Stimulated activated CD8-positive, alpha-beta memory T cell treated with anti-CD3 and anti-CD28 coated beads, Interleukin-12 subunit alpha, Interleukin-12 subunit beta, amount 100 ng/mL, for 4 hours (primary cell): ENCODE data around the gene ZNF362.

Experiments
- DNase-seq: peaks from one replicate; pipeline ENCODE4 v3.0.0-alpha.2; 2020; ENCODE audit warnings: low read depth

Gene ZNF362

DNA sequence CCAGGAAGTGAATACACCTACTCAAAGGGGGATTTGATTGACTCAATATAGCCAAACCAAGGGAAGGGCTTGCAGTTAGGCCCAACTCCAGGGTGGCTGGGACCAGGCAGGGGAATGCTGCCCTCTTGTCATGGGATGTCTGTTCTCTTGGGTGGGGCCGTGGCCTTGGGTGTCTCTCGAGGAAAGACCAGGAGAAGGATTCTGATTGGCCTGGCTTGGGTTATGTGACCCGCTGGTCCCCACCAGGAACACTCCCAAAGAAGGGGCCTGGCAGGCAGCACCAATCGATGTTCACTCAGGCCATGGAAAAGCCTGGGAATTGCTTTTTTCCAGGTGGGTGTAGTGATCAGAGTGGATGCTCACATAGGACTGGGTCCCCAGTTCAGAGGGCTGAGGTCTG, 10.1 kb upstream of the ZNF362 start:
- DNase-seq, result no peak

DNA sequence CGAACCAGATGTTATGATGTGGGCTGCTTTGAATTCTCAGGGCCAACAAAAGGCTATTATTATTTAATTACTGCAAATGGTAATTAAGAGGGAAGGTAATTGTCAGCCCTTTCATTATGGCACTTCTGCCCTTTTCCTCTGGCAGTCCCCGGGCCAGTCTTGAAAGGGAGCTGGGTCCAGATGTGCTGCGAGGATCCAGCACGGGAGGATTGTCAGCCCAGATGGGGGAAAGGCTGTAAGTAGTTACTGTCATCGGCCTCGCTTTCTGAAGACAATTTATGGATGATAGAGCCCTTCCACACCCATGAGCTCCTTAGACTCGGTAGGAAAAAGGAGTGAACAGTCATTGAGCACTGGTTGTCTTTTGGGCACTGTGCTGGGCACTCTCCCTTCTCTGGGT, 8.7 kb upstream of the ZNF362 start:
- DNase-seq, result no peak

DNA sequence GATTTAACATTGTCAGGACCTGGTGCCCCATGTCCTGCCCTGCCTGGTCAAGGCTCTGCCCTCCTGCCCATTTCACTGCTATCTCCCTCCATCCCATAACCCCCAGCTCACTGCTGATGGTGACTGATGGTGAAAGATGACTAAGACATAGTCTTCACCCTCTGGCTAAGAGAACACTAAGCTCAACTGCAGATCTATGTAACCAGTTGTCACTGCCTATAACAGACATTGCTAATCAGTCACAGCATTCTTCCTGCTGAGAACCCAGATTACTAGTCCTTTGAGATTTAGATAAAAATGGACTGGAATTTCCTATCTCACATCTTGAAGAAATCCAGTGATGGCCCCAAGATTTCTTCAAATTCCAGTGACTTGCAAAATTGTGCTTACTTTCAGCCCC, 8.0 kb upstream of the ZNF362 start:
- no peak for DNase-seq

DNA sequence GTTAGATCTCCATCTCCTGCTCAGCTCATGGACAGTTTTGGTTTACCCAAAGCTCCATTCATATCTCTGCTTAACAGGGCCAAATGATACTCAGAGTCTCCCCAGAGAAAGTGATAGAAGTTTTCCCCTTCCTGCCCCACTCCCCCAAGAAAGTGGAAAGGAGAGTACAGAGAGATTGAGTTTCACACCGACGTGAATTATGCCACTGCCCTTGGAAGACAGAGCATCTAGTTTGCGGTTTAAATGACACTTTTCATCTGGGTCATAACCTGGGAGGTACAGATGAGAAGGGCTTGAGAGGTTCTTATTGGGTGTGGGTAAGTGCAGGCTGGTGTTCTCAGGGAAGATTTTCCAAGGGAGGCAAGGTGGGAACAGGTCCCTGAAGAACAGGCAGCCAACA, 6.9 kb upstream of the ZNF362 start:
- no peak for DNase-seq

DNA sequence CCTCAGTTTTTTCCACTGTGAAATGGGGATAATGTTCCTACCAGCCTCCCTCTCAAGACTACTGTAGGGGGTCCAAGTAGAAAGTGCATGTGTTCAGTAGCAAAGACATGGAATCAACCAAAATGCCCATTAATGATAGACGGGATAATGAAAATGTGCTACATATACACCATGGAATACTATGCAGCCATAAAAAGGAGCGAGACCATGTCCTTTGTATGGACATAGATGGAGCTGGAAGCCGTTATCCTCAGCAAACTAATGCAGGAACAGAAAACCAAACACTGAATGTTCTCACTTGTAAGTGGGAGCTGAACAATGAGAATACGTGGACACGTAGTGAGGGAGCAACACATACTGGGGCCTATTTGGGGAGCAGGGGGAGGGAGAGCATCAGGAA, 6.1 kb upstream of the ZNF362 start:
- DNase-seq, result no peak

DNA sequence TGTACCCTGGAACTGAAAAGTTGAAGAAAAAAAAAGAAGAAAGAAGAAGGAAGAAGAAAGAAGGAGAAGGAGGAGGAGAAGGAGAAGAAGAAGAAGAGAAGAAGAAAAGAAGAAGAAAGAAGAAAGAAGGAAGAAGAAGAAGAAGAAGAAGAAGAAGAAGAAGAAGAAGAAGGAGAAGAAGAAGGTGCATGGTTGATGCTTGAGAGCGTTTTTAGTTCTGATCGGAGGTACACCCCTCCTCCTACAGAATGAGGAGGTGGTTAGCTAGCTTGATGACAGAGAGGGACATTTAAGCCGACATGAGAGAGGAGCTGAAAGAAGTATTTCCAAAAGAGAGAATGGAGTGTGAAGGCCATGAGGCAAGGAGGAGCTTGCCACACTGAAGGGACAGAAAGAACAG, 5.6 kb upstream of the ZNF362 start:
- no peak for DNase-seq

DNA sequence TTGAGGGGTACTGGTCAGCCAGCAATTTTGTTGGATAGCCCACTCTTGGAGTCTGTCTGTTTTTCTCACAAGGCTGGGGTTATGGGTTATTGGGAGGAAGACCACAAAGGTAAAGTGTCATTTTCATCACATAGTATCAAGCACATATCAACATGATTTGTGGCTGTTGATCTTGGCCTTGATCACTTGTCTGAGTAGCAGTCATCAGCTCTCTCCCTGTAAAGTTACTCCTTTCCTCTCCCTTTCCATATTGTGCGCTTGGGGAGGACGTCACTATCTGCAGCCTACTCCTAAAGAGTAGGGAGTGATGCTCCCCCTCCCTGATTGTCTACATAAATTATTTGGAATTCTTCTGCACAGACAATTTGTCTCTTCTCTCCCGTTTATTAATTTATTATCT, 1.8 kb upstream of the ZNF362 start:
- DNase-seq, result no peak

DNA sequence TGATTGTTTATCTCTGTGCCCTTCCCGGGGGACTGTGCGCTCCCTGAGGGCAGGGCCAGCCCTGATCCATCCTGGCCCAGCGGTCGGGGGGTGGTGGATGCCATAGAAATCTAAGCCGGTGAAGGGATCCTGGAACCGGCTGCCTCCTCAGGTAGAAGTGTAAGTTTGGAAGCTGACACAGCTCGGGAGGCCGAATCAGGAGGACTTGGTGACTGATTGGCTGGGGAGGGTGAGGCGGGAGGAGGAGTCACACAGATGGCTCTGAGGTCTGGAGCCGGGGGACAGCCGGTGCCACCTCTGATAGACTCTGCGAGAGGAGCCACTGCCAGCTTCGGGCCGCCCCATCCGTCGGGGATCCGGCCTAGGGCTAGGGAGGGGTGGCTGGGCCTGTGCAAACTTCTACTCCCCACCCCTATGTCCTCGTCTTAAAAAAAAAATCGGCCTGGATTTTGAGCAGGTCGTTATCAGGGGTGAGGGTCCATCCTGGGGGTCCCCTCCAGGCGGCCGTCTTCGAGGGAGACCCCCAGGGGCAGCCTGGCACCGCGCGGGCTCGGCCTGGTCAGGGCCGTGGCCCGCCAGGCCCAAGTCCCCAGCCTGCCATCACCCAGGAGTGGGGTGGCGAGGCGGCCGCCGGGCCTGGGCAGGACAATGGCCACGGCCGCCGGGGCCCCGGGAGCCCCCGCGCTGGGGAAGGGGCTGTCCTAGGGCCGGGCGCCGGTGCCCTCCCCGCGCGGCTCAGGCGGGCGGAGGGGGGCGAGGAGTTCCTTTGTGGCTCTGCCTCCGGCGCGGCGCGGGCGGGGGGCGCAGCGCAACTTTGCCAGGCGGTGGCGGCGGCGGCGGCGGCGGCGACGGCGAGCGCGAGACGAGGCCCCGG, 708 bp upstream of the ZNF362 start:
- DNase-seq, result no peak

DNA sequence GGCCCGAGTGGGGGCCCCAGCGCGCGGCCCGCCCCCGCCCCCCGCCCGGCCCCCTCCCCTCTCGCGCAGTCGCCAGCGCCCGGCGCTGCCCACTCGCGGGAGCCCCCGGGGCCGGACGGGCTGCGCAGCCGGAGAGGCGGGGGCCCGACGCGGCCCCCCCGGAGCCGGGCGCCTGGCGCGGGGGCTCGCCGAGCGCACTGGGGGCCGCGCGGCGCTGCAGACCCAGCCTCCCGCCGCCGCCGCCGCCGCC, 146 bp upstream of the ZNF362 start:
- no peak for DNase-seq

DNA sequence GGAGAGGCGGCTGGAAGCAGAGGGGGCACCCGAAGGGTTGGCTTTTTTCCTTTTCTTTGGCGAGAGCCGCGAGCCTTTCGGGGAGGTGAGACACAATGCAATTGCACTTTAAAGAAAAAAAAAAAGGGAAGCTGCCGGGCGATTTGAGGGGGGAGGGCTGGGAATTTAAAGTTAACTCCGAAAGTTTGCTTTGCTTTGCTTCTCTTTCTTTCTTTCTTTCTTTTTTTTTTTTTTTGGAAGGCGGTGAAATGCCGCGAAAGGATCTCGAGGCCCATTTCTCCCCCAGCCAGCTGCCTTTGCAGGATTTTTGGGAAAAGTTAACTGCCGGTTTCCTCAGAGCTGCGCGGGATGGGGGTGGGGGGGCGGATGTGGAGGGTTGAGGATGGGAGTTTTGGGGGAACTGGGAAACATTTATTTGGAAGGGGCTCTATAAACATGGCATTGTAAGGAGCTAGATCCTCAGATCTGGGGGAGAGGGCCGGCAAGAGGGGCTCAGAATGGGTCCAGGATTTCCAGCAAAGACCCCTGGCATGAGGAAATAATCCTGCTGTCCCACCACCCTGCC, 997 bp downstream of the ZNF362 start:
- no peak for DNase-seq

DNA sequence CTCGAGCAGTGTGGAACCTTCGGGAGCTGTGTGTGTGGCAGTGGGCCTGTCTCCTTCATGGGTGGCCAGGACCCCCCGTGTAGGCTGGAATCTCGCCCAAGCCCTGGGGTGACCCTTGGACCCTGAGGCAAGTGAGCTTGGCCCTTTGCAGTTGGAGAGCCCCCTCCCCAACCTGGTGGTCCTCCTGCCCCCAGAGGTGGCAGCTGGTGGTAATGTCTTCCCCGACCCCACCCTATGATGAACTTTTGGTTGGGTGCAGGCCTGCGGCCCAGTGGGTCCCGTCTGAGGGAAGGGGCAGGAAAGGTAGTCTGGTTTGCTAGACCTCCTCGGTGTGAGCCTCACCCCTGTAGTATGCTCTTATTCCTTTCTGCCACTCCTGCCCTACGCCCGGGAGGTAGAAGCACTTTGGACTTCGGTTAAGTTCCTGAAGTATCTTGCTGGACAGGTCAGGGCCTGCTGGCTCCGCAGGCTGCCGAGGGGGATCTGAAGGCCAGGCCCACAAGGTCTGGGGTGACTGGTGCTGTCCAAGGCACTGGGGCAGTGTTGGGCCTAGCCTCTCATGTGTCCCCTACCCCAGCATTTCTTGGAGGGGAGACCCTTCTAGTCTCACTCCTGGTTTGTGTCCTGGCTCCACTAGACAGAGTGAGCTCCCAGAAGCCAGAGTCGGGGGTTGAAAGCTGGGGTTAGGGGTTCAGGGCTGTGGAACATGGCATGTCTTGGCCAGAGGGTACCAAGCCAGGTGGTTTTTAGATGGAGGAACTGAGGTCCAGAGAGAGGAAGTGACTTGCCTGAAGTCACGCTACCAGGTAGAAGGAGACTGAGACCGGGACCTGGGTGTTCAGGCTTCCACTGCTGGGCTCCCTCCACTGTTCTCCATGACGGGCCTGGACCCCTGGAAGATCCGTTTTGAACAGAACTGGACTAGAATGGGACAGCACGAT, 1.8 kb downstream of the ZNF362 start:
- no peak for DNase-seq

DNA sequence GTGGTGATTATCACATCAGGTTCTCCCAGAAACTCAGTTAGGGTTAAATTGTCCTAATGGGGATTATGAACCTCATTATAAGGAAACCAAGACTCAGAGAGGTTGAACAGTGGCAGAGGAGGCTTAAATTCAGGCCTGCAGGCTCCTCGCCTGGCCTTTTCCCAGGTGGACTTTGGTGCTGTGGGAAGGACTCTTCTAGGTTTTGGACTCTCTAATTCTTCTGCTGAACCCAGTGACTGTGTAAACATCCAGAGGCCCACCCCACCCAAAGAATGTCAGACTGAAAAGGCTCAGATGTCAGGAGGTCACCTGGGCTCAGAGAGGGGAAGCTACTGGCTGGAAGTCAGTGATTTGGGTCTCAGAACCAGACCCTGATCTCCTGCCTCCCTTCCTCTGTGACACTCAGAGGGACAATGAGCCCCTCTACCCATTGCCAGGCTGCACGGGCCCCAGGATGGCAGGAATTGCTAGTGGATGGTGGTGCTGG, 2.5 kb downstream of the ZNF362 start:
- no peak for DNase-seq

DNA sequence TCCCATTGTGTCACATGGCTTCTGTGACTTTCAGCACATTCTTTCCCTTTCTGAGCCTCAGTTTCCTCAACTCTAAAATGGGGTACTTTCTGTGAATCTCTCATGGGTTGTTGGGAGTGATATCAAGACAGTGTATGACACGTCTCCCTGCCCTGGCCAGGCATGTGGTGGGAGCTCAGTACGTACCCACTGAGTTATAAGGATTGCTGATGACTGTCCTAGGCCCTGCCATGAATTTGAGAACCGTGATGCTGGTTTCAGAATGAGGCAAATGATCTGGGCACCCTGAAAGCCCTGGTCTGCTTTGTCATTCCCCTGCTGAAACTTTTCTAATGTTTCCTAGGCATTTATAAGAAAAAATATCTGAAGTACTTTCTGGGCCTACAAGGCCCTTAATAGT, 3.6 kb downstream of the ZNF362 start:
- no peak for DNase-seq

DNA sequence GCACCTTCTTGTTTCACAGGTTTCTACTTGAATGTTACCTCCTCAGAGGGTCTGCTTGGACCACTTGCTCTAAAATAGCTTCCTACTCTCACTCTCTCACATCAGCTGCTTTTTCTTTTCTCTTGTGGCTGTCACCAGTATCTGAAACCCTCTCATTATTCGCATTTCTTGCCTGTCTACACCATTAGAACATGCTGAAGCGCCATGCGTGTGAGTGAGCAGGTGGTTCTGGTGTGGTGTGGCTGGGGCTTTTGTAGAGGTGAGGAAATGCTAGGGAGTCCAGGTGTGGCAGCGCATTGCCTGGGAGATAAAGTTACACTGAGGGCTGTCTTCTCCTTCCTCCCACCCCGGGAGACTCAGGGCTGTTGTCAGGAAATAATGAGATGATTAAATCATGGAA, 4.1 kb downstream of the ZNF362 start:
- no peak for DNase-seq

DNA sequence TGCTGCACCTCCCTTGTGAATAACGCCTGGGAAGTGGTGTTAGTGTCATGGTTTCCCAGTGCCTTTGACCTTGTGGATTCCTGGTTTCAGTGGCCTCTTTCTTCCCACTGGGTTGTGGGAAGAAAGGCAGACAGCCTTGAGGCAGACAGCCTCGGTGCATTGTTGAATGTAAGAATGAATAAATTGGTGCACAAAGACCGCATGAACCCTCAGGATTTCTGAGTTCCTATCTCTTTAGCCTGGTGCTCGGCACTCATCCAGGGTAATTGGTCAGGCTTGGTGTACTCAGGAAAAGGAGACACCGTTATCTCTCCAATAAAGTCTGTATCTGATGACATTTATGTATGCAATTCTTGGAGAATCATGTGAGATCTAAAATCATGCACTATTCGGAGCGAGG, 5.1 kb downstream of the ZNF362 start:
- no peak for DNase-seq

DNA sequence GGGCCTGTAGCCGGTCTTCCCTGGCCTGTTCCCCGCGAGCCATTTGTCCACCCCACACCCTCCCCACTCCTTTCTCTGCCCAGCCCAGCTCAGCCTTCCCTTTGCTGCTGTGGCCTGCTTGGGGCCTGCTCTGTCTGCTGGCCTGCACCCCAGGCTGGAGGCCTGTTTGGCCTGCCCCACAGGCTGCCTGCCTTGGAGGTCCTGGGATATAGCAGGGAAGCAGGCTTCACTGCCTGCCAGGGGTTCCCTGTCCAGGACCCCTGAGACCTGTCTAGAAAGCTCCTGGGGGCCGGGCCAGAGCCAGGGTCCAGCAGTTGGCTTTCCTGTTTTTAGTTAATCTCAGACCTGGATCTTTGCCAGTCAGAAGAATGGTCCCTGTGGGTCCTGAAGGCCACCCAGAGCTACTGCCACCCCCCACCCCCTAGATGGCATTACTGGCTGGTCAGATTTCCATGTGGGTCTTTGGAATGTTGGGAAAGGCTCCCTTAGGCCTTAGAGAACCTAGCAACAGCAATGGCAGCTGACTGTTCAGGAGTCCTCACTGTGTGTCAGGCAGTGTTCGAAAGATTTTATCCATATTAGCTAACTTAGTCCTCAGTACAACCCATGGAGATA, 7.7 kb downstream of the ZNF362 start:
- DNase-seq, result no peak

DNA sequence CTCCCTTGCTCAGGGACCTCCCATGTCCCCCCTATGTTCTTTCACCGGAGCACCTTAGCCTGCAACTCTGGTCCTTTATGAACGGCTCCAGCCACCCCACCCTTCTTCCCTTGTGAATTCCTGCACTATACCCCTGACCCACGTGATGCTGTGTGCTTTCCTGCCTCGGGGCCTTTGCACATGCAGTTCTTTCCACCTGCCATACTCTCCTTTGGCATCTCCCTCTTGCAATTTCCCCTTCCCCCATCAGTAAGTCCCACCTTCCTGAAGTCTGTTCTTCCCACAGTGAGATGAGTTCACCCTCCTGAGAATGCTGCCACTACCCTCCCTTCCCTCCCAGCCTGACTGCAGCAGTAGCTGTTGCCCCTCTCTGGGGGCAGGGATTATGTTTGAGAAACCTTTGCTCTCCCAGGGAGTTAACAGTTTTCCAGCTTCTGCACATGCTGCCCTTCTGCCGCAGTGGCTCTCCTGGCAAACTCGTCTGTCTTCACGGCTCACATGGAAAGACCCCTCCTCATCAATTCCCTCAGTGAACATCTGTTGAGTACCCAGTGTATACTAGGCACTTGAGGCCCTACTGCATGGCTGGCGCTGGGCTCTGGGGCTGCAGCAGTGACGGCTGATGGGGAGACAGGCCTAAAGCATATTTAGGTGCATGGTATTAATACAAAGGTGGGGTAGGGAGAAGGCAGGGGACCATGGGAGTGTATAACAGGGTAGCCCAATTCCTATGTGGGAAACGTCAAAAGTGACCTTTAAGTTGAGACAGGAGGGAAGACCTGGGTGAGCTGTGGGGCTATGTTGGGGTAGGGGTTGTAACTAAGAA, 9.7 kb downstream of the ZNF362 start:
- no peak for DNase-seq

DNA sequence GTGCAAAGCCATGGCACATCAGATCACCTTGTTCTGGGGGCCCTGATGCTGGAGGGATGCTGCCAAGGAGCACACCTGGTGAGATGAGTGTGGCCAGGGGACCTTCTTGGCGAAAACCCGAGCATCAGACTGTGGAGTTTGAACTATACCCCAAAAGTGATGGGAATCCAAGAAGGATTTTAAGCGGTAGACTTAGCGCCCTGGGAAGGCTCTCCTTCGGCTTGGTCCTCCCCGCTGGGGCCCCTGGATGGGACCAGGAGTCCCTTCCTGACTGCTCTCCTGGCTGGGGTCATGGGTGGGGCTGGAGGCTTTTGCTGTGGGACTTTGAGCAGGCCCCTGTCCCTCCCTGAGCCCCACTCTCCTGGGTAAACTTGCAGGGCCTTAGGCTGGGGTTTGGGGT, 10.5 kb downstream of the ZNF362 start:
- DNase-seq, result no peak

DNA sequence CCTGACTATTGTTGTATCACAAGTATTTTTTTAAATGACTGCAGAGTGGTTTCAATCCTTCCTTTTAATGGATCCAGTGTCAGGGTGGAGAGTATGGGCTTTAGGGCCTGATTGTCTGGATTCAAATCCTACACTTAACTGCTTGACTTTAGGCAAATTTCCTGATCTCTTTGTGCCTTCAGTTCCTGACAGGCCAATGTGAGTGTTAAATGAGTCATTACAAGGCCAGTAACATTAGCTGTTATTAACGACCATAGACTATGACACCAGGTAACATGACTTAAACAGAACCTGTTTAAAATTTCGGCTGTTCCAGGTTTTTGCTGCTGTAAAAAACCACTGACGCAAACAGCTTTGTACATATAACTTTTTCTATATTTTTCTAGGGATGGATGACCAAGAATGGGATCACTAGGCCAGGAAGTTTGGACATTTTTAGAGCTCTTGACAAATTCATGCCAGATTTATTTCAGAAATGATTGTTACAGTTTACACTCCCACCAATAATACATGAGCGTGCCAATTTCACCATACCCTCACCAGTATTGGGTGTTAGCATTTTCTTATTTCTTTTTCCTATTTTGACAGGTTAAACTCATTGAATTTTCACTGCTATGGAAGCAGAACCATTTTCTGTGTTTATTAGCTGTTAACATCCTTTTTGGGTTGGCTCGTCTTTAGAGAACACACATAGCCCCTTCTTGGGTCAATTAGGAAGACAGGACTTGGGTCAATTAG, 11.3 kb downstream of the ZNF362 start:
- no peak for DNase-seq

DNA sequence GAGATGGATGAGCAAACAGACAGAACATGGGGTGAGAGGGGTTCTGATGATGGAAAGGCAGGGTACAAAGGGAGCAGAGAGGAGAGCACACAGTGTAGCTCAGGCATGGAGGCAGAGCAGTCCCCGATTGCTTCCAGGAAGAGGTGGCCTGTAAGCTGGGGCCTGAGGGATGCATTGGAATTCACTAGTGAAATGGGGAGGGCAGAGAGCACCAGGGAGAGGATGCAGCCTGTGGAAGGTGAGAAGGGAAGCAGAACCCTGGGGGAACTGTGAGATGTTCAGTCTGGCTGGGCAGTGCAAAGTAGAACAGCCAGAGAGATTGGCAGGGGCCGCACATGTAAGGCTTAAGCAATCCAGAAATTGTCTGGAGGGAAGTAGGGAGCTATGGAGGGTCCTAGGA, 12.2 kb downstream of the ZNF362 start:
- no peak for DNase-seq
